ENCODE data around the gene SPTBN1.

The SPTBN1 gene

GRCh38 chr2:54578648-54579045 lies 122.5 kb downstream of the SPTBN1 start:
- no peak for DNase-seq

GRCh38 chr2:54579061-54579681 lies 123.0 kb downstream of the SPTBN1 start:
- DNase-seq: no peak

GRCh38 chr2:54579682-54580620 lies 123.8 kb downstream of the SPTBN1 start:
- DNase-seq: peak; percentile 38

GRCh38 chr2:54581326-54582039 lies 125.4 kb downstream of the SPTBN1 start:
- no peak for DNase-seq

- DNase-seq: no peak
These were observed 126.9 kb downstream of the SPTBN1 start for GRCh38 chr2:54582987-54583386.

GRCh38 chr2:54584598-54584997 lies 128.5 kb downstream of the SPTBN1 start:
- no peak for DNase-seq

GRCh38 chr2:54585136-54585733 lies 129.1 kb downstream of the SPTBN1 start:
- no peak for DNase-seq

- DNase-seq: no peak
These were observed 129.9 kb downstream of the SPTBN1 start for GRCh38 chr2:54586062-54586461.

GRCh38 chr2:54586494-54586893 lies 130.4 kb downstream of the SPTBN1 start:
- DNase-seq: no peak

GRCh38 chr2:54587171-54588016 lies 131.3 kb downstream of the SPTBN1 start:
- no peak for DNase-seq

- no peak for DNase-seq
These were observed 132.2 kb downstream of the SPTBN1 start for GRCh38 chr2:54588244-54588899.

- no peak for DNase-seq
These were observed 132.9 kb downstream of the SPTBN1 start for GRCh38 chr2:54589038-54589339.

GRCh38 chr2:54589340-54590215 lies 133.5 kb downstream of the SPTBN1 start:
- peak; percentile 59 for DNase-seq

GRCh38 chr2:54590216-54591120 lies 134.3 kb downstream of the SPTBN1 start:
- no peak for DNase-seq

- DNase-seq: no peak
These were observed 135.4 kb downstream of the SPTBN1 start for GRCh38 chr2:54591551-54591950.

- DNase-seq: no peak
These were observed 137.1 kb downstream of the SPTBN1 start for GRCh38 chr2:54593249-54593648.

GRCh38 chr2:54594048-54594447 lies 137.9 kb downstream of the SPTBN1 start:
- no peak for DNase-seq

- DNase-seq: no peak
These were observed 139.2 kb downstream of the SPTBN1 start for GRCh38 chr2:54595161-54595803.
